ENCODE data around the gene LPP. TPM values are rescaled to one million over a fixed set of nuclear protein-coding genes. Genes with fewer than 3 reads are reported as not detected.
A peak's percentile ranks its signal among the peaks of the same experiment; 100 is the strongest.

Gene LPP
- total RNA-seq, 5 donors from 2014 or later (not counting 1 experiment from before 2014, with no cell fraction given), result 23.8 to 82.6 (median 39.3) TPM

- POLR2A ChIA-PET, result interaction anchor here in 1 of 2 donors (0.6 kb wide), 1 partner anchor 283 kb away, joined by 3 read pairs; no protein-coding TSS in a partner anchor
- H3K27me3 Mint-ChIP-seq, result no peaks in the 10 kb centered on the region
- H3K27me3 ChIP-seq (replicated peaks in 1 of 2; ENCODE audit: control insufficient read depth in 2 of 2, extremely low read depth in 1 of 2, insufficient read depth in 2 of 2, low read length in 1 of 2), result no peaks in the 10 kb centered on the region
- peak overlapping the region in 1 of 2 donors; percentile 12 for H3K4me3 ChIP-seq (ENCODE audit: control insufficient read depth in 1 of 2, extremely low read depth in 1 of 2, low read length in 1 of 2)
- H3K27ac ChIP-seq (ENCODE audit: low read length), result no peak overlapping the region
- no peaks in the 10 kb centered on the region for H3K9me3 Mint-ChIP-seq
- H3K36me3 ChIP-seq (ENCODE audit: control insufficient read depth in 2 of 2, extremely low read depth in 1 of 2, insufficient read depth in 1 of 2, low read length in 1 of 2), result no peaks in the 10 kb centered on the region
- H3K9me3 ChIP-seq, result no peaks in the 10 kb centered on the region
- H3K4me1 ChIP-seq (ENCODE audit: control insufficient read depth in 1 of 2, extremely low read depth in 1 of 2, insufficient read depth in 2 of 2, low read length in 2 of 2), result peaks cover 2 to 3% of the 10 kb centered on the region in 2 experiments
- WGBS (ENCODE audit: insufficient coverage), result no CpG with 5 or more reads among the region's 4 CpGs
- peak overlapping the region; percentile 47 to 53 for H3K27ac Mint-ChIP-seq
- no peak for DNase-seq
- no peak for ATAC-seq (replicated peaks in 1 of 4)
- H3K4me3 Mint-ChIP-seq, result no peak overlapping the region
- peaks cover 21 to 31% (median 21%) of the 10 kb centered on the region in 3 donors for H3K4me1 Mint-ChIP-seq
- peaks cover 6% of the 10 kb centered on the region for H3K36me3 Mint-ChIP-seq
- CTCF ChIA-PET, result no interaction called here
These were observed 236.4 kb downstream of the LPP start for GRCh38 chr3:188390343-188390718.

GRCh38 chr3:188390775-188391443 is 237.0 kb downstream of the LPP start:
- CTCF ChIA-PET, result no interaction called here
- DNase-seq (no peak), ATAC-seq (replicated peaks in 1 of 4) (no peak)
- H3K9me3 ChIP-seq, result no peaks in the 10 kb centered on the region
- POLR2A ChIA-PET, result no interaction called here
- no CpG with 5 or more reads among the region's 8 CpGs for WGBS (ENCODE audit: insufficient coverage)
- no peak overlapping the region for H3K4me3 Mint-ChIP-seq
- H3K27ac ChIP-seq (ENCODE audit: low read length), result no peak overlapping the region
- H3K4me1 ChIP-seq (ENCODE audit: control insufficient read depth in 1 of 2, extremely low read depth in 1 of 2, insufficient read depth in 2 of 2, low read length in 2 of 2), result peaks cover 2 to 3% of the 10 kb centered on the region in 2 experiments
- no peaks in the 10 kb centered on the region for H3K36me3 ChIP-seq (ENCODE audit: control insufficient read depth in 2 of 2, extremely low read depth in 1 of 2, insufficient read depth in 1 of 2, low read length in 1 of 2)
- H3K36me3 Mint-ChIP-seq, result peaks cover 6% of the 10 kb centered on the region
- peak overlapping the region in 1 of 2 donors; percentile 47 for H3K27ac Mint-ChIP-seq
- H3K27me3 Mint-ChIP-seq, result no peaks in the 10 kb centered on the region
- H3K9me3 Mint-ChIP-seq, result no peaks in the 10 kb centered on the region
- no peak overlapping the region for H3K4me3 ChIP-seq (ENCODE audit: control insufficient read depth in 1 of 2, extremely low read depth in 1 of 2, low read length in 1 of 2)
- H3K4me1 Mint-ChIP-seq, result peaks cover 18 to 30% (median 21%) of the 10 kb centered on the region in 3 donors
- H3K27me3 ChIP-seq (replicated peaks in 1 of 2; ENCODE audit: control insufficient read depth in 2 of 2, extremely low read depth in 1 of 2, insufficient read depth in 2 of 2, low read length in 1 of 2), result no peaks in the 10 kb centered on the region

GRCh38 chr3:188391592-188391991 is 237.6 kb downstream of the LPP start:
- ATAC-seq (replicated peaks in 1 of 4), result no peak
- DNase-seq, result no peak
- peaks cover 19 to 28% (median 21%) of the 10 kb centered on the region in 3 donors for H3K4me1 Mint-ChIP-seq
- no peak overlapping the region for H3K27ac ChIP-seq (ENCODE audit: low read length)
- POLR2A ChIA-PET, result no interaction called here
- CTCF ChIA-PET, result no interaction called here
- no peaks in the 10 kb centered on the region for H3K9me3 ChIP-seq
- H3K36me3 ChIP-seq (ENCODE audit: control insufficient read depth in 2 of 2, extremely low read depth in 1 of 2, insufficient read depth in 1 of 2, low read length in 1 of 2), result no peaks in the 10 kb centered on the region
- peaks cover 3 to 6% of the 10 kb centered on the region in 2 experiments for H3K4me1 ChIP-seq (ENCODE audit: control insufficient read depth in 1 of 2, extremely low read depth in 1 of 2, insufficient read depth in 2 of 2, low read length in 2 of 2)
- no peak overlapping the region for H3K4me3 Mint-ChIP-seq
- WGBS (ENCODE audit: insufficient coverage), result 54% methylated on average over 2 of the region's 2 CpGs
- no peaks in the 10 kb centered on the region for H3K27me3 ChIP-seq (replicated peaks in 1 of 2; ENCODE audit: control insufficient read depth in 2 of 2, extremely low read depth in 1 of 2, insufficient read depth in 2 of 2, low read length in 1 of 2)
- H3K27me3 Mint-ChIP-seq, result no peaks in the 10 kb centered on the region
- H3K36me3 Mint-ChIP-seq, result peaks cover 4% of the 10 kb centered on the region
- H3K4me3 ChIP-seq (ENCODE audit: control insufficient read depth in 1 of 2, extremely low read depth in 1 of 2, low read length in 1 of 2), result no peak overlapping the region
- H3K9me3 Mint-ChIP-seq, result no peaks in the 10 kb centered on the region
- no peak overlapping the region for H3K27ac Mint-ChIP-seq

- Mint-ChIP-seq H3K4me1 (peaks cover 23 to 33% (median 26%) of the 10 kb centered on the region in 3 donors), H3K9me3 (no peaks in the 10 kb centered on the region), H3K27me3 (no peaks in the 10 kb centered on the region), H3K27ac (no peak overlapping the region), H3K36me3 (peaks cover 4% of the 10 kb centered on the region), H3K4me3 (no peak overlapping the region)
- no peak for ATAC-seq (replicated peaks in 1 of 4)
- DNase-seq, result no peak
- Histone ChIP-seq H3K36me3 (ENCODE audit: control insufficient read depth in 2 of 2, extremely low read depth in 1 of 2, insufficient read depth in 1 of 2, low read length in 1 of 2) (no peaks in the 10 kb centered on the region), H3K27me3 (replicated peaks in 1 of 2; ENCODE audit: control insufficient read depth in 2 of 2, extremely low read depth in 1 of 2, insufficient read depth in 2 of 2, low read length in 1 of 2) (no peaks in the 10 kb centered on the region), H3K4me1 (ENCODE audit: control insufficient read depth in 1 of 2, extremely low read depth in 1 of 2, insufficient read depth in 2 of 2, low read length in 2 of 2) (peaks cover 3 to 11% of the 10 kb centered on the region in 2 experiments), H3K4me3 (ENCODE audit: control insufficient read depth in 1 of 2, extremely low read depth in 1 of 2, low read length in 1 of 2) (no peak overlapping the region), H3K27ac (ENCODE audit: low read length) (no peak overlapping the region), H3K9me3 (no peaks in the 10 kb centered on the region)
- ChIA-PET CTCF (no interaction called here), POLR2A (no interaction called here)
- no CpG with 5 or more reads among the region's 4 CpGs for WGBS (ENCODE audit: insufficient coverage)
These were observed 238.1 kb downstream of the LPP start for GRCh38 chr3:188392076-188392475.

GRCh38 chr3:188394623-188395022 is 240.7 kb downstream of the LPP start:
- no peaks in the 10 kb centered on the region for H3K27me3 ChIP-seq (replicated peaks in 1 of 2; ENCODE audit: control insufficient read depth in 2 of 2, extremely low read depth in 1 of 2, insufficient read depth in 2 of 2, low read length in 1 of 2)
- WGBS (ENCODE audit: insufficient coverage), result no CpG with 5 or more reads among the region's 1 CpG
- Mint-ChIP-seq H3K36me3 (peaks cover 10% of the 10 kb centered on the region), H3K4me3 (no peak overlapping the region), H3K9me3 (no peaks in the 10 kb centered on the region), H3K27me3 (no peaks in the 10 kb centered on the region), H3K27ac (no peak overlapping the region), H3K4me1 (peaks cover 30 to 50% (median 39%) of the 10 kb centered on the region in 3 donors)
- H3K9me3 ChIP-seq, result no peaks in the 10 kb centered on the region
- H3K36me3 ChIP-seq (ENCODE audit: control insufficient read depth in 2 of 2, extremely low read depth in 1 of 2, insufficient read depth in 1 of 2, low read length in 1 of 2), result no peaks in the 10 kb centered on the region
- DNase-seq, result no peak
- peaks cover 9 to 12% of the 10 kb centered on the region in 2 experiments for H3K4me1 ChIP-seq (ENCODE audit: control insufficient read depth in 1 of 2, extremely low read depth in 1 of 2, insufficient read depth in 2 of 2, low read length in 2 of 2)
- no peak overlapping the region for H3K4me3 ChIP-seq (ENCODE audit: control insufficient read depth in 1 of 2, extremely low read depth in 1 of 2, low read length in 1 of 2)
- H3K27ac ChIP-seq (ENCODE audit: low read length), result no peak overlapping the region
- CTCF ChIA-PET, result interaction anchor here in 1 of 2 donors (0.6 kb wide), 2 partner anchors 311 to 674 kb away, joined by 3 read pairs; no protein-coding TSS in a partner anchor
- ATAC-seq (replicated peaks in 1 of 4), result no peak
- POLR2A ChIA-PET, result interaction anchor here in 1 of 2 donors (0.7 kb wide), 1 partner anchor 34 kb away, joined by 3 read pairs; no protein-coding TSS in a partner anchor

- CTCF ChIA-PET, result interaction anchor here in 1 of 2 donors (0.6 kb wide), 1 partner anchor 744 kb away, joined by 3 read pairs; no protein-coding TSS in a partner anchor
- no peaks in the 10 kb centered on the region for H3K9me3 Mint-ChIP-seq
- no CpG with 5 or more reads among the region's 2 CpGs for WGBS (ENCODE audit: insufficient coverage)
- H3K4me3 Mint-ChIP-seq, result no peak overlapping the region
- H3K27ac Mint-ChIP-seq, result no peak overlapping the region
- Histone ChIP-seq H3K27ac (ENCODE audit: low read length) (no peak overlapping the region), H3K4me1 (ENCODE audit: control insufficient read depth in 1 of 2, extremely low read depth in 1 of 2, insufficient read depth in 2 of 2, low read length in 2 of 2) (peaks cover 9 to 18% of the 10 kb centered on the region in 2 experiments), H3K9me3 (no peaks in the 10 kb centered on the region), H3K36me3 (ENCODE audit: control insufficient read depth in 2 of 2, extremely low read depth in 1 of 2, insufficient read depth in 1 of 2, low read length in 1 of 2) (no peaks in the 10 kb centered on the region), H3K27me3 (replicated peaks in 1 of 2; ENCODE audit: control insufficient read depth in 2 of 2, extremely low read depth in 1 of 2, insufficient read depth in 2 of 2, low read length in 1 of 2) (no peaks in the 10 kb centered on the region), H3K4me3 (ENCODE audit: control insufficient read depth in 1 of 2, extremely low read depth in 1 of 2, low read length in 1 of 2) (no peak overlapping the region)
- ATAC-seq (replicated peaks in 1 of 4) (no peak), DNase-seq (no peak)
- POLR2A ChIA-PET, result no interaction called here
- H3K36me3 Mint-ChIP-seq, result peaks cover 10% of the 10 kb centered on the region
- H3K27me3 Mint-ChIP-seq, result no peaks in the 10 kb centered on the region
- peaks cover 29 to 52% (median 40%) of the 10 kb centered on the region in 3 donors for H3K4me1 Mint-ChIP-seq
These were observed 242.3 kb downstream of the LPP start for GRCh38 chr3:188396251-188396650.

Data from T-cell (primary cell).